Keratinocyte (primary cell): ENCODE results near the gene DLX3. TPM values are rescaled to one million over a fixed set of nuclear protein-coding genes. Genes with fewer than 3 reads are reported as not detected.

Experiments used
- DNase-seq: peaks from one replicate; pipeline ENCODE4 v3.0.0-alpha.2; 2011; ENCODE audit warnings: low read depth, missing footprints, low spot score
- FAIRE-seq: peaks from 2 replicates; lab custom pipeline; 2011; peaks lifted over from hg19 to GRCh38; lab: Jason Lieb, UNC
- H2AFZ ChIP-seq: 2 replicates; pipeline ENCODE4 v1.6.0; 2012; ENCODE audit warnings: low read length, control low read depth, inconsistent platforms; ENCODE audit not compliant: control insufficient read depth
- H3K27ac ChIP-seq: 2 replicates; pipeline ENCODE4 v1.5.1; 2011; ENCODE audit warnings: low read length; ENCODE audit not compliant: control insufficient read depth, insufficient read depth
- H3K27me3 ChIP-seq: 3 replicates; pipeline ENCODE4 v1.6.0; 2011; ENCODE audit warnings: low read length; ENCODE audit not compliant: control insufficient read depth, insufficient read depth; ENCODE audit errors: extremely low read depth
- H3K36me3 ChIP-seq, 2 experiments: 2 replicates in 1 of 2; 3 replicates in 1 of 2; pipeline ENCODE4 v1.5.1; 2011; ENCODE audit warnings: low read length in 2 of 2, mild to moderate bottlenecking in 1 of 2; ENCODE audit not compliant: control insufficient read depth in 2 of 2, insufficient read depth in 2 of 2; ENCODE audit errors: extremely low read depth in 1 of 2
- H3K4me1 ChIP-seq: 3 replicates; pipeline ENCODE4 v1.5.1; 2011; ENCODE audit warnings: low read length; ENCODE audit not compliant: control insufficient read depth, insufficient read depth; ENCODE audit errors: extremely low read depth
- H3K4me2 ChIP-seq: 3 replicates; pipeline ENCODE4 v1.6.0; 2011; ENCODE audit warnings: low read depth, low read length; ENCODE audit not compliant: control insufficient read depth, insufficient read depth; ENCODE audit errors: extremely low read depth
- H3K4me3 ChIP-seq, 3 experiments: fragments of 200-600 bp in 1 of 3; sonication (generic) in 1 of 3; 2 replicates in 2 of 3; 3 replicates in 1 of 3; pipeline ENCODE4 v1.5.1; 2011 to 2016; ENCODE audit warnings: low read length in 3 of 3, mild to moderate bottlenecking in 3 of 3, control low read depth in 2 of 3, inconsistent platforms in 1 of 3, low read depth in 1 of 3, mixed read lengths in 1 of 3, mixed run types in 1 of 3, moderate library complexity in 1 of 3; ENCODE audit not compliant: control insufficient read depth in 2 of 3, insufficient read depth in 2 of 3; ENCODE audit errors: extremely low read depth in 1 of 3
- H3K79me2 ChIP-seq: 2 replicates; pipeline ENCODE4 v1.6.0; 2012; ENCODE audit warnings: low read length; ENCODE audit not compliant: control insufficient read depth, insufficient read depth
- H3K9ac ChIP-seq: 3 replicates; pipeline ENCODE4 v1.6.0; 2011; ENCODE audit warnings: low read length; ENCODE audit not compliant: control insufficient read depth, insufficient read depth; ENCODE audit errors: extremely low read depth
- H3K9me1 ChIP-seq: 3 replicates; pipeline ENCODE4 v1.6.0; 2011; ENCODE audit warnings: low read length; ENCODE audit not compliant: control insufficient read depth, insufficient read depth; ENCODE audit errors: extremely low read depth
- H3K9me3 ChIP-seq: 2 replicates; pipeline ENCODE4 v1.5.1; 2012; ENCODE audit warnings: low read depth, low read length; ENCODE audit not compliant: control insufficient read depth
- H4K20me1 ChIP-seq: 3 replicates; pipeline ENCODE4 v1.6.0; 2011; ENCODE audit warnings: low read length; ENCODE audit not compliant: control insufficient read depth, insufficient read depth; ENCODE audit errors: extremely low read depth
- EZH2 ChIP-seq: IDR thresholded peaks from one replicate; pipeline ENCODE4 v1.6.1; 2012; ENCODE audit warnings: inconsistent platforms, mild to moderate bottlenecking, low read length, moderate library complexity
- dilution Hi-C: fragments of 300-500 bp; cut with MboI; formaldehyde crosslinking; loops from one replicate; pipeline ENCODE4 v1.7.0; 2020; ENCODE audit warnings: low sequenced_read_pairs; ENCODE audit not compliant: extremely low pct_ligation_motif_present
- polyA plus RNA-seq, 5 experiments: library from polyadenylated mRNA; depleted of rRNA in 3 of 5; stranded (reverse) in 3 of 5; stranded (forward) in 1 of 5; unstranded in 1 of 5; fragments of >200 nt; gene quantifications; 1 replicate in 1 of 5; 2 replicates in 3 of 5; 3 replicates in 1 of 5; pipeline versions ENCODE4 v1.2.1 to v1.2.3, GENCODE V29; 2011 to 2012; ENCODE audit warnings: missing spikeins in 2 of 5, low read depth in 1 of 5, low replicate concordance in 1 of 5
- TF ChIP-seq, protein P1 (sequence below), 3 experiments: IDR thresholded peaks in 1 of 3; conservative IDR thresholded peaks in 1 of 3; optimal IDR thresholded peaks in 1 of 3; 2 replicates in 2 of 3; 3 replicates in 1 of 3; pipeline versions ENCODE3 to v1.5.1; 2011; ENCODE audit warnings: low read length in 3 of 3, mild to moderate bottlenecking in 3 of 3, moderate library complexity in 2 of 3, control low read depth in 1 of 3, inconsistent platforms in 1 of 3; ENCODE audit not compliant: insufficient read depth in 2 of 3; ENCODE audit errors: extremely low read depth in 1 of 3

Gene DLX3
- polyA plus RNA-seq, 1 donor (not counting 4 experiments of a cell fraction or from before 2014, with no cell fraction given), result 0.72 TPM

- Histone ChIP-seq H3K9me3 (no peaks in the 10 kb centered on the region), H2AFZ (peak overlapping the region; percentile 72), H3K27ac (peak overlapping the region; percentile 53), H3K4me2 (peak overlapping the region; percentile 87), H3K79me2 (no peaks in the 10 kb centered on the region), H3K27me3 (peaks cover 16% of the 10 kb centered on the region), H3K4me3 (no peak overlapping the region), H3K9me1 (peaks cover 2% of the 10 kb centered on the region), H4K20me1 (no peaks in the 10 kb centered on the region), H3K4me1 (peaks cover 62% of the 10 kb centered on the region), H3K36me3 (no peaks in the 10 kb centered on the region), H3K9ac (peak overlapping the region; percentile 35)
- DNase-seq (no peak), FAIRE-seq (peak; percentile 96)
- no peak for TF ChIP-seq EZH2
- TF ChIP-seq, protein P1, sequence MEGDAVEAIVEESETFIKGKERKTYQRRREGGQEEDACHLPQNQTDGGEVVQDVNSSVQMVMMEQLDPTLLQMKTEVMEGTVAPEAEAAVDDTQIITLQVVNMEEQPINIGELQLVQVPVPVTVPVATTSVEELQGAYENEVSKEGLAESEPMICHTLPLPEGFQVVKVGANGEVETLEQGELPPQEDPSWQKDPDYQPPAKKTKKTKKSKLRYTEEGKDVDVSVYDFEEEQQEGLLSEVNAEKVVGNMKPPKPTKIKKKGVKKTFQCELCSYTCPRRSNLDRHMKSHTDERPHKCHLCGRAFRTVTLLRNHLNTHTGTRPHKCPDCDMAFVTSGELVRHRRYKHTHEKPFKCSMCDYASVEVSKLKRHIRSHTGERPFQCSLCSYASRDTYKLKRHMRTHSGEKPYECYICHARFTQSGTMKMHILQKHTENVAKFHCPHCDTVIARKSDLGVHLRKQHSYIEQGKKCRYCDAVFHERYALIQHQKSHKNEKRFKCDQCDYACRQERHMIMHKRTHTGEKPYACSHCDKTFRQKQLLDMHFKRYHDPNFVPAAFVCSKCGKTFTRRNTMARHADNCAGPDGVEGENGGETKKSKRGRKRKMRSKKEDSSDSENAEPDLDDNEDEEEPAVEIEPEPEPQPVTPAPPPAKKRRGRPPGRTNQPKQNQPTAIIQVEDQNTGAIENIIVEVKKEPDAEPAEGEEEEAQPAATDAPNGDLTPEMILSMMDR (optimal IDR thresholded peaks at IDR 0.05 in 1 of 3, IDR thresholded peaks at IDR 0.05 in 1 of 3, conservative IDR thresholded peaks at IDR 0.05 in 1 of 3; ENCODE audit: extremely low read depth in 1 of 3, insufficient read depth in 2 of 3, low read length in 3 of 3), result peak; percentile 10 to 22 (median 16)
- dilution Hi-C loops, result no loop called here
Measured at GRCh38 chr17:49977463-49978389, 17.3 kb downstream of the DLX3 start.

DNA sequence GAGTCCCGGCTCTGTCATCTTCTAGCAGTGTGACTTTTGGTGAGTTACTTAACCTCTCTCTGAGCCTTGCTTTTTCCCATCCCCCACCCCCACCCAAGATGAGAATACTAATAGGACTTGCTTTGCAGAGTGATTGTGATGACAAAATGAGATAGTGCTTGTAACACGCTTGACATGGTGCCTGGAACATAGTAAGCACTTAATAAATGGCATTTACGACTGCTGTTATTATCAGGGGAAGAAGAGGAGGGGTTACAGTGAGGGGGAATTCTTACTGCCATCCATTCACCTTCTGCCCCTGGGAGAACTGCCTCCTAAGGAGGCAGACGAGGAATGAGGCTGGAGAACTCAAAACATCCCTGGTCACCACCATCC, 18.2 kb downstream of the DLX3 start:
- Histone ChIP-seq H3K9me1 (peaks cover 2% of the 10 kb centered on the region), H3K79me2 (no peaks in the 10 kb centered on the region), H3K4me3 (no peak overlapping the region), H3K36me3 (no peaks in the 10 kb centered on the region), H3K4me2 (peak overlapping the region; percentile 87), H2AFZ (peak overlapping the region; percentile 80), H3K27ac (no peak overlapping the region), H3K27me3 (peaks cover 26% of the 10 kb centered on the region), H3K4me1 (peaks cover 62% of the 10 kb centered on the region), H3K9ac (no peak overlapping the region), H3K9me3 (no peaks in the 10 kb centered on the region), H4K20me1 (no peaks in the 10 kb centered on the region)
- dilution Hi-C loops, result no loop called here
- TF ChIP-seq EZH2, result no peak
- TF ChIP-seq, protein P1 (optimal IDR thresholded peaks at IDR 0.05 in 1 of 3, IDR thresholded peaks at IDR 0.05 in 1 of 3, conservative IDR thresholded peaks at IDR 0.05 in 1 of 3; ENCODE audit: extremely low read depth in 1 of 3, insufficient read depth in 2 of 3, low read length in 3 of 3), result no peak
- no peak for FAIRE-seq
- DNase-seq, result no peak
